SIG-M5 treated with dmso at 0.1 percent for 504 hours (cell line): ENCODE data around the gene TCHH.
A peak's percentile ranks its signal among the peaks of the same experiment; 100 is the strongest.
"Not testable (repeated sequence)": the region's sequence is repeated elsewhere in the genome, so short reads cannot be mapped to it uniquely, and the experiment has no call there.

Experiments
- DNase-seq: peaks from one replicate; lab custom pipeline; 2025; ENCODE audit not compliant: unreplicated experiment; lab: John Stamatoyannopoulos, UW

TCHH gene, protein sequence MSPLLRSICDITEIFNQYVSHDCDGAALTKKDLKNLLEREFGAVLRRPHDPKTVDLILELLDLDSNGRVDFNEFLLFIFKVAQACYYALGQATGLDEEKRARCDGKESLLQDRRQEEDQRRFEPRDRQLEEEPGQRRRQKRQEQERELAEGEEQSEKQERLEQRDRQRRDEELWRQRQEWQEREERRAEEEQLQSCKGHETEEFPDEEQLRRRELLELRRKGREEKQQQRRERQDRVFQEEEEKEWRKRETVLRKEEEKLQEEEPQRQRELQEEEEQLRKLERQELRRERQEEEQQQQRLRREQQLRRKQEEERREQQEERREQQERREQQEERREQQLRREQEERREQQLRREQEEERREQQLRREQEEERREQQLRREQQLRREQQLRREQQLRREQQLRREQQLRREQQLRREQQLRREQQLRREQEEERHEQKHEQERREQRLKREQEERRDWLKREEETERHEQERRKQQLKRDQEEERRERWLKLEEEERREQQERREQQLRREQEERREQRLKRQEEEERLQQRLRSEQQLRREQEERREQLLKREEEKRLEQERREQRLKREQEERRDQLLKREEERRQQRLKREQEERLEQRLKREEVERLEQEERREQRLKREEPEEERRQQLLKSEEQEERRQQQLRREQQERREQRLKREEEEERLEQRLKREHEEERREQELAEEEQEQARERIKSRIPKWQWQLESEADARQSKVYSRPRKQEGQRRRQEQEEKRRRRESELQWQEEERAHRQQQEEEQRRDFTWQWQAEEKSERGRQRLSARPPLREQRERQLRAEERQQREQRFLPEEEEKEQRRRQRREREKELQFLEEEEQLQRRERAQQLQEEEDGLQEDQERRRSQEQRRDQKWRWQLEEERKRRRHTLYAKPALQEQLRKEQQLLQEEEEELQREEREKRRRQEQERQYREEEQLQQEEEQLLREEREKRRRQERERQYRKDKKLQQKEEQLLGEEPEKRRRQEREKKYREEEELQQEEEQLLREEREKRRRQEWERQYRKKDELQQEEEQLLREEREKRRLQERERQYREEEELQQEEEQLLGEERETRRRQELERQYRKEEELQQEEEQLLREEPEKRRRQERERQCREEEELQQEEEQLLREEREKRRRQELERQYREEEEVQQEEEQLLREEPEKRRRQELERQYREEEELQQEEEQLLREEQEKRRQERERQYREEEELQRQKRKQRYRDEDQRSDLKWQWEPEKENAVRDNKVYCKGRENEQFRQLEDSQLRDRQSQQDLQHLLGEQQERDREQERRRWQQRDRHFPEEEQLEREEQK (N-terminal part only)

DNA sequence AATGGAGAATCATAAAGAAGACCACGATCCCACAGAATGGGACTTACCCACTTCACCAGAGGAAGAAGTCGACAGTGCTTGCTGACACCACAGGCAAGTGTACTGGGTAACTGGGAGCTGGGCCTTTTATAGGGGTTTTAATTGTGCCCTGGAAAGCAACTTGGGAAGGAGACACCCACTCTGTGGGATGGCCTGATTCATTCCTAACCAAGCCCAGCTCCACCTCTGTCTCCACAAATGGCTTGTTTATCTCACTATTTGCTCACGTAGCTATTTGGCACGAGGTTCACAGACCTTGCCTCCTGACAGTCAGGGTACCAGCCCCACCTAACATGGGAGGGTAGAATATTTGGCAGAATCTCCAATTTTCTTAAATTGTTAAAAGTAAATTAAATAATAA lies at the start of gene TCHH:
TCHH (minus strand) TSS at position 101 of the 400 bp plus-strand sequence. CDS start 1,364 bp downstream, outside the sequence.
- DNase-seq, result no peak

DNA sequence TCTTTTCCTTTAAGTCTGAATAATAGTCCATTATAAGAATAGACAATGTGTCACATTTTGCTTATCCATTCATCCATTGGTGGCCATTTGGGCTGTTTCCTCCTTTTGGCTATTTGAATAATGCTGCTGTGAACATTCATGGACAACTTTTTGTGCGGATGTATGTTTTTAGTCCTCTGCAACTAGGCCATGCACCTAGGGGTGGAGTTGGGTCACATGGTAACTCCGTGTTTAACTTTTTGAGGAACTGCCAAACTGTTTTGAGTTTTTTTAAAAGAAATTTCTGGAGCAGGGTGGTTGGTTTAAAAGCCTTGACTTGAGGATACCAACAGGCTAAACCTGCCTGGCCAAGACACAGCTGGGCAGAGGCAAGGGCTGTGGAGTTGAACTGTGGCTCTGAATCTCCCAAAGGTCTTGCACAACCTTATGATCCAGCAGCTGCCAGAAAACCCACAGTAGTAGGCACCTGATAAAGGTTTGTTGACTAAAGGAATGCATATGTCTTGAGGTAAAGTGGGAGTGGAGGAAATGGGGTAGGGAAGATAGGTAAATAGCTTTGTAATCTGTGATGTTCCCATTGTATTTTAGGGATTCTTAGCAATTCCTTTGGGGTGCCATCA lies 49.4 kb upstream of the TCHH start:
- no peak for DNase-seq

DNA sequence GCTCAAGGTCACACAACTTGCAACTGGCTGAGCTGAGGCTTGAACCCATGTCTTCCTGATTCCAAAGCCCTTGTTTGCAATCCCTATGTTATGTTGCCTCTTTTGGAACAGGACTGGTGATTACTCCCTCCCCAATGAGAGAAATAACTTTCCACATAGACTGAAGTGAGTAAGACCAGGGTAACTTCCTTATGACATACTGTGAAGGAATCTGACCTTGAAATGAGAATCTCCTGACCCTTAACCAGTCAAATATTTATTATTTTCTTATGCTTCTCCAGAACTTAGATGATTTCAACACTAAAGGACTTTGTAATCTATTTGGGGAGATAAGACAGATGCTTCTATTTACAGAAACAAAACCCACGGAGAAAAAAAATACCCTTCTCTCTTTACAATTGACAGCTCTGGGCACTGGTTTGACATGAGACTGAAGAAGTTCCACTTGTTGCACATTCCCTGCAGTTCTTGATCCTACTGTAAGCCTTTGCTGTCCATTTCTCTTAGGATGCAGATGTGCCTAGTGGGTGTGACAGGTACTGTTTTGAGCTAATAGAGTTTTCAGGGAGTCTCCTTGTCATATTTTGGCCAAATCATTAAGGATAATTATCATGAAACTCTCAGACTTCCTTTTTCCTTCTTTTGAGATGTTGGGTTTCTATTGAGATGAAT lies 47.7 kb upstream of the TCHH start:
- peak; percentile 56 for DNase-seq

- DNase-seq, result peak; percentile 95
Measured at GRCh38 chr1:152160576-152160975, 45.3 kb upstream of the TCHH start.

- no peak for DNase-seq
Measured at GRCh38 chr1:152159144-152159543, 43.9 kb upstream of the TCHH start, which contains the start of gene RPTN. TSS of gene RPTN (minus strand) at chr1:152159228. CDS start at chr1:152157889, 1,339 bp downstream.

GRCh38 chr1:152153996-152154395 lies 38.8 kb upstream of the TCHH start:
- DNase-seq, result no peak

DNA sequence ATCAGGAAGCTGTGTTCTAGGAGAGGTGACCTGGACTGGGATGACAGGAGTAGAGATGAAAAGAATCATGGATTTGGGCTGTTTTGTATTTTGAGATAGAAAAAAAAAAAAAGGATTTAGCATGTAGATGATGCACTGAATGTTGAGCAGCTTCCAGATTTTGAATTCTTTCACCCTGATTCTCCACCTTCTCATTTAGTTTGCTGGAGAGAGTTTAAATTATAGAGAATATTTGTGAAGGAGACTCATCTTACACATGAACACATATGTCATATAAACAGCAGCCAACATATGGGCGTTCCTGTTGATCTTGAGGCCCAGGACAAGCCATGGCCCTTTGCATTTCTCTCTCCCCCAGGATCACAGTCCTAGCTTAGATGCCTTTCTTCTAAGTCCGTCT lies 36.4 kb upstream of the TCHH start:
- no peak for DNase-seq

DNA sequence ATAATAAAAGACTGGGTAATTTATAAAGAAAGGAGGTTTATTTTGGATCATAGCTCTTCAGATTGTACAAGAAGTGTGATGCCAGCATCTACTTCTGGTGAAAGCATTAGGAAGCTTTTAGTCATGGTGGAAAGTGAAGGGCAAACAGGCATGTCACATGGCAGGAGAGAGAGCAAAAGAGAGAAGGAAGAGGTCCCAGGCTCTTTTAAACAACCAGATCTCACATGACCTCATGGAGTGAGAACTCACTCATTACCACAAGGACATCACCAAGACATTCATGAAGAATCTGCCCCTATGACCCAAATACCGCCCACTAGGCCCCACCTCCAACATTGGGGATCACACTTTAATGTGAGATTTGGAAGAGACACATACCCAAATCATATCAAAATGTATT lies 33.7 kb upstream of the TCHH start:
- no peak for DNase-seq

- no peak for DNase-seq
Measured at GRCh38 chr1:152148051-152148450, 32.8 kb upstream of the TCHH start.

DNA sequence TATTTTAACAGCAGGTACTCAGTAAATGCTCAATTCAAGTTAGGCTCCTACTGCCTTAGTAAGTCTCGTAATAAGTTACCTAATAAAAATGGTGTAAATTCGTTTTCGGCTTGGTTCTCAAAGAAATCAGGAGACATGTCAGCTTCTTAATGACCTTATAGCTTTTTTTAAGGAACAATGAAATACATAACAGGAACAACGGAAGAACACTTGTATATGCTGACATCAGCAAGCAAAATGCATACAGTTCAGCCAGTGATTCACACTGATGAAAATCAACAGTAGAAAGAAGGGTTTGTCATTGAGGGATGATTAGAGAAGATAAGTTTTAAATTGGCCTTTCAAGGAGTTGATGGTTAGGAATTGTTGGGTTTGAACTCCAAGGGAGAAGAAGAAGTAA lies 30.5 kb upstream of the TCHH start:
- no peak for DNase-seq

GRCh38 chr1:152144674-152145183 lies 29.5 kb upstream of the TCHH start:
- DNase-seq, result not testable (repeated sequence)

- DNase-seq, result no peak
Measured at GRCh38 chr1:152143150-152143887, 28.1 kb upstream of the TCHH start.

GRCh38 chr1:152141971-152142584 lies 26.8 kb upstream of the TCHH start:
- DNase-seq, result peak; percentile 73

DNA sequence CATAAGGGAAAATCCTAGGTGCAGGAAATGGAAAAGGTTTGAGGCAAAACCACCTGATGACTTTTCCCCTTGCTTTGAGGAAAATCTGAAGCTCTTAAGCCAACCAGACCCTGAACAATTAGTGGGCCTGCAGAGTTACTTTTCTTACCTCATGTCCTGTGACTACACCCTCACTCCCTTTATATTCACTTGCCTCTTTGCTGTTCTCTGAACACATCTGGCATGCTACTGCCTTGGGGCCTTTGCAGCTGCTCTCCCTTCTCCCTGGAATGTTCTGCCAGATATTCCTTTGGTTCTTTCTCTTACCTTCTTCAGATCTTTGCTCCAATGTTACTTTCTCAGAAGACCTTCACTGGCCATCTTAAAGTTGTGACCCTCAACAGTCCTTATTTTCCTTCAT lies 22.0 kb upstream of the TCHH start:
- DNase-seq, result no peak

DNA sequence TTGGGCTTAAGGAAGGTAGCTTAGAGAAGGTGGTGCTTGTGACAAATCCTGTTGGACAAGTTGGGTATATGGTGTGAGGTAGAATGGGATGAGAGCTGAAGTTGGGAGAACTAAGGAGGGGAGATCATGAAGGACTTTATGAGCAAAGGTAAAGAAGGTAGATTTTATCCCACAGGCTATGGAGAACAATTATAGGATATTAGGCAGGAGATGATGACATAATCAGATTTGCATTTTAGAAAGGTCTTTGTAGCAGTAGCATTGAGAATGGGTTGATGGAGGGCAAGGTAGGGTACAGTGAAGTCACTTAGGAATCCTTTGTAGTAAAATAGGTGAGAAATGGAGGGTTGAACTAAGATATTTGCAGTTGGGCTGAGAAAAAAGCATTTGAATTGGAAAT lies 14.9 kb upstream of the TCHH start:
- no peak for DNase-seq

DNA sequence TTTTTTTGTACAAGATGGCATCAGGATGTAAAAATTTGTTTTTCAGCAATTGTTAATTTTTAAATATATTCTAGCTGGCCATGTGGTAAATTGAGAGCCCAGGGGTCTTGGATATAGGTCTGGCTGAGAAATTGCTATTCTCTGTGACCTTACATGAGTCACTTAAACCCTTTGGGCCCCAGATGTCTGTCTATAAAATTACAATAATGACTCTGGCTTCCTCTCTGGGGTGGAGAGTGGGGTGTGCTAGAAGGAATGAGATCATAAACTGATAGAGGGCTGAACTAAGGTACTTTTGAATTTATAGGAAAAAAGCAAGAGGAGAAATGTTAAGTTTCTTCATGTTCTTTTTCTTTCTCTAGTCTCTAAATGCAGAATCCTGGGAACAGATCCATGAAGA lies 12.4 kb upstream of the TCHH start:
- DNase-seq, result peak; percentile 11

- DNase-seq, result no peak
Measured at GRCh38 chr1:152125834-152126443, 10.7 kb upstream of the TCHH start.

GRCh38 chr1:152118915-152119314 lies 3.7 kb upstream of the TCHH start:
- DNase-seq, result peak; percentile 21
